Hematopoietic multipotent progenitor cell treated with erythropoietin and hydrocortisone succinate and interleukin-3 and kit ligand, for 17 days (in vitro differentiated cells): ENCODE results near the gene ZNF473.

Experiments used
- DNase-seq: peaks from one replicate; pipeline ENCODE4 v3.0.0-alpha.2; 2015; ENCODE audit warnings: low spot score

ZNF473 gene

GRCh38 chr19:50003810-50004419 is 21.9 kb upstream of the ZNF473 start:
- DNase-seq, result peak; percentile 45

- DNase-seq, result no peak
Observed at GRCh38 chr19:50005428-50005827, 20.4 kb upstream of the ZNF473 start.

- no peak for DNase-seq
Observed at GRCh38 chr19:50007170-50007569, 18.6 kb upstream of the ZNF473 start.

GRCh38 chr19:50007947-50008346 is 17.9 kb upstream of the ZNF473 start:
- no peak for DNase-seq

- no peak for DNase-seq
Observed at GRCh38 chr19:50008532-50008931, 17.3 kb upstream of the ZNF473 start.

- no peak for DNase-seq
Observed at GRCh38 chr19:50016225-50016807, 9.5 kb upstream of the ZNF473 start.

GRCh38 chr19:50020481-50020880 is 5.3 kb upstream of the ZNF473 start:
- no peak for DNase-seq

- DNase-seq, result no peak
Observed at GRCh38 chr19:50022823-50023222, 3.0 kb upstream of the ZNF473 start.

- DNase-seq, result no peak
Observed at GRCh38 chr19:50024719-50025021, 1.1 kb upstream of the ZNF473 start.

- peak; percentile 100 for DNase-seq
Observed at GRCh38 chr19:50025022-50025793, 597 bp upstream of the ZNF473 start, which contains the start of gene VRK3. Gene VRK3, minus strand, starts transcription at chr19:50025372. Its CDS starts 9,210 bp downstream, at chr19:50016162.

- no peak for DNase-seq
Observed at GRCh38 chr19:50026550-50026906, 723 bp downstream of the ZNF473 start.

- DNase-seq, result no peak
Observed at GRCh38 chr19:50030225-50030624, 4.4 kb downstream of the ZNF473 start.

GRCh38 chr19:50030937-50031336 is 5.1 kb downstream of the ZNF473 start:
- DNase-seq, result no peak

- DNase-seq, result no peak
Observed at GRCh38 chr19:50036908-50037307, 11.1 kb downstream of the ZNF473 start.

- no peak for DNase-seq
Observed at GRCh38 chr19:50039968-50040367, 14.2 kb downstream of the ZNF473 start.

- no peak for DNase-seq
Observed at GRCh38 chr19:50040967-50041366, 15.2 kb downstream of the ZNF473 start.

GRCh38 chr19:50042363-50043024 is 16.7 kb downstream of the ZNF473 start:
- DNase-seq, result no peak

GRCh38 chr19:50043967-50044366 is 18.2 kb downstream of the ZNF473 start:
- no peak for DNase-seq

GRCh38 chr19:50044922-50045321 is 19.1 kb downstream of the ZNF473 start:
- no peak for DNase-seq

GRCh38 chr19:50046649-50047503 is 21.1 kb downstream of the ZNF473 start:
- DNase-seq, result peak; percentile 9

- DNase-seq, result no peak
Observed at GRCh38 chr19:50047671-50048070, 21.9 kb downstream of the ZNF473 start.
